Fibroblast of lung (primary cell): ENCODE measurements around the gene CREB5.

Experiments
- CTCF ChIP-seq, 2 donors: IDR thresholded peaks in 1 of 2; conservative IDR thresholded peaks in 1 of 2; 1 replicate in 1 of 2; 2 replicates in 1 of 2; pipeline ENCODE4 v1.5.1; 2011 to 2012; ENCODE audit warnings: low read length in 2 of 2, control low read depth in 1 of 2, inconsistent platforms in 1 of 2, low read depth in 1 of 2, mild to moderate bottlenecking in 1 of 2
- EZH2 ChIP-seq: IDR thresholded peaks from 2 replicates; pipeline ENCODE4 v1.5.1; 2012; ENCODE audit warnings: low read length, control low read depth, mild to moderate bottlenecking; ENCODE audit errors: missing control alignments

GRCh38 chr7:28732071-28732869, 320.0 kb downstream of the CREB5 start:
- TF ChIP-seq CTCF (conservative IDR thresholded peaks at IDR 0.05 in 1 of 2, IDR thresholded peaks at IDR 0.05 in 1 of 2; ENCODE audit: low read depth in 1 of 2, low read length in 2 of 2): no peak
- no peak for TF ChIP-seq EZH2
